ENCODE results near the gene ZFHX3.
"Not testable (repeated sequence)": the region's sequence is repeated elsewhere in the genome, so short reads cannot be mapped to it uniquely, and the experiment has no call there.

ZFHX3 gene

DNA sequence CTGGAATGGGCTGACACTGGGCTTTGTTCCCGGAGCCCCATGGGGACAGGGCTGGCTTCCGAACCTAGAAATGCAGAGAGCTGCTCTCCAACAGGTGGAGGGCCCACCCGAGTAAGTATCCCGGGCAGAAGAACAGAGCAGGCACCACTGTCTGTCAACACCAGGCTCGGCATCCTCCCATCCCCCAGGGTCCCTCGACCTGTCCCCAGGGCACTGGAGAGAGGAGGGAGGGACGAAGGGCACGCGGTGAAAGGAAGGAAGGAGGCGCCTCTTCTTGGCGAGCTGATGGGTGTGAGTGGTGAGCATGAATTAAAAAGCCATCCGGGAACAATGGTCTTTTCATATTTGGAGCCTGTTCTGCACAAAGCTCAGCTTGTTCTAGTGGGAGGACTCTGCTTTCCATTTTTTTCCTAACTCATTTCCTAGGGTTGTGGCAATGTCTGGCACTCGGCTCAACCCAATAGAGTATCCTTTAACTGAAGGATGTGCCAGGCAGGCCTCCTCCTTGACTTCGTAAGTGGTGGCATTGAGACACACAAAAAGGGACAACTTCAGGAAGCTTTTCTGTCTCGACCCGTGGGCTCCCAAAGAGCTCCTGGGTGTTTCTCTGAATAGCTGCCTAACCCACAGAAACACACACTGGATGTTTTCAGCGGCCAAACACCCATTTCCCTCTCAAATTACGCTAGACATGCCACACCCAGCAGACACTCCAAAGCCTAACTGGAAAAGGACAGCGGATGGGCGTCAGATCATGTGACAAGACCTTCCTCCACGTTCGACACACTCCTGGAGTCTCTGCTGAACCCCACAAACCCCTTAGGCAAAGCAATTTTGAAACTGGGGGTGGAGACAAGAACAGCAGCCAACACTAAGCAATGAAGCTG is 47.7 kb downstream of the ZFHX3 start:
- no peak for DNase-seq (ENCODE audit: low read depth in 2 of 2, low spot score in 1 of 2)

DNA sequence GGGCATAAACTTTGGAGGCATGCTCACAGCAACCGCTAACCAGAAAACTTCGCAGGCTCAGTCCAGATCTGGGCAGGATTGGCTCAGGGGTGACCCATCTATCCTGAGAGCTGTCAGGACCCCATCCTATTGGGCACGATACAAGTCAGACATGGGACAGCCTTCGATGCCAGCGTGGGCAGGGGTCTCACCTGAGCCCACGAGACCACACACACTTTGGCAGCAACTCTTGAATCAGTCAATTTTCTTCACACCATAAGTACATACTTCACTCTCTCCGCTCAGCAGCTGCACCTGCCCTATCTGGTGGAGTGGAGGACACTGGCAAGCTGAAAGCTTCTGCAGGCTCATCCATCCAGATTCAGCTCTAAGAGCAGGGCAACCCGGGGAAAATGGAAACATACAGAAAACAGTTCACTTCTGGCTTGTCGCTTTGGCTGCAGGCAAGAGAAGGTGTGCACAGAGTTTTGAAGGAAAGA is 48.3 kb downstream of the ZFHX3 start:
- no peak for DNase-seq (ENCODE audit: low read depth in 2 of 2, low spot score in 1 of 2)

DNA sequence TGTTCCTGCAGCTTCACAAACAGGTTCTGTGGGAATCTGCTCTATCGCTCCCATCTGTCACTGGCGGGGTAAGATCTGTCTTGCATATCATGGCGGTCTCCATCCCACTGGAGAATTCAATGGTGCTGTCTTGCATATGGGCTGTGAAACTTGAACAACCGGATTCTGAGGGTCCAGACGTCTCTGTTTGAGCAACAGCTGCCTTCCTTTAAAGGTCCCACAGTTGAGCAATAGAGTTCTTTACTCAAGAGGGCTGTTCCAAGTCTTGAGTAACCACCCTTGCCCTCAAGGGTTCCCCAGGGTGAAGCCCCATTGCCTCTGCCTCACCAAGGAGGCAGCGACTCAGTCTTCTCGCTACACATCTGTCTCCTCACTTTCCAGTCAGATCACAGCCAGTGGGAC is 50.8 kb downstream of the ZFHX3 start:
- DNase-seq (ENCODE audit: low read depth in 2 of 2, low spot score in 1 of 2): no peak

DNA sequence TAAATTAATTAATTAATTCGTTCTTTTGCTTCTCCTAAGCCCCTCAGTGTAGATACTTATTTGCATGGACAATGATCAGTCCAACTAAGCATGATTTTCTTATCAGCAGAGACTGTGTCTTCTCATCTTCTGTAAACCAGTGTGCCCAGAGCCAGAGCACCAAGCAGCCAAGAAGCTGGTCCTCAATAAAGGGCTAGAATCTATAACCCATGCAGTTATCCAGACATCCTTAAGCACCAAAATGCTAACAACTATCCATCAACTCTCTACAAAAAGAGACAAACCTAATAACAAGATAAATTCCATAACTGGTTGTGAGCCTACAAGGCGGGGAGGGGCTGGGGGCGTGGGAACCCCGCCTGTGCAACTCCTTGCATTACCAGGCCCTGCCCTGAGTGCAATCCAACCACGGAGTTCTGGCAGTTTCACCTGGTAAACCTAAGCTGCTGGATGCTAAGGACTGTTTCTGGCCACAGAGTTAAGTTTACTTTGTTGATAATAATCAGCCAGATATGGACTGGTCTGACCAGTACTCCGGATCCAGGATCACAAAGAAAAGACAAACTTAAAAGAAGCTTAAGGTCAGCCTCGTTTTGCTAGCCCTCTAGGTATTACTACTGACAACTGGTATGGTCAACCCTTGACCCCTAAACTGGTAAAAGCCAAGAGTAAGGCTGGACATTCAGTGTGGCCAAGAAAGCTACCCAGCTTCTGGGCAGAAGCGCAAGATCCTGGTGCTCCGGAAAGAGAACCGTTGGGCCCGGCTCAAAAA is 51.5 kb downstream of the ZFHX3 start:
- no peak for DNase-seq (ENCODE audit: low read depth in 2 of 2, low spot score in 1 of 2)

DNA sequence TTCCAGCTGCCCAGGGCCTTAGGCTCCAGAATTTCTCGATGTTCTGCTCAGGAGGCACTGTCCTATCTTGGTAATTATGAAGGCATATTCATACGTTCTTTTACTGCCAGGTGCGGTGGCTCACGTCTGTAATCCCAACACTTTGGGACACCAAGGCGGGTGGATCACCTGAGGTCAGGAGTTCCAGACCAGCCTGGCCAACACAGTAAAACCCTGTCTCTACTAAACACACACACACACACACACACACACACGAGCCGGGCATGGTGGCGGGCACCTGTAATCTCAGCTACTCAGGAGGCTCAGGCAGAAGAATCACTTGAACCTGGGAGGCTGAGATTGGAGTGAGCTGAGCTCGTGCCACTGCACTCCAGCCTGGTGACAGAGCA is 52.1 kb downstream of the ZFHX3 start:
- not testable (repeated sequence) for DNase-seq (ENCODE audit: low read depth in 2 of 2, low spot score in 1 of 2)

DNA sequence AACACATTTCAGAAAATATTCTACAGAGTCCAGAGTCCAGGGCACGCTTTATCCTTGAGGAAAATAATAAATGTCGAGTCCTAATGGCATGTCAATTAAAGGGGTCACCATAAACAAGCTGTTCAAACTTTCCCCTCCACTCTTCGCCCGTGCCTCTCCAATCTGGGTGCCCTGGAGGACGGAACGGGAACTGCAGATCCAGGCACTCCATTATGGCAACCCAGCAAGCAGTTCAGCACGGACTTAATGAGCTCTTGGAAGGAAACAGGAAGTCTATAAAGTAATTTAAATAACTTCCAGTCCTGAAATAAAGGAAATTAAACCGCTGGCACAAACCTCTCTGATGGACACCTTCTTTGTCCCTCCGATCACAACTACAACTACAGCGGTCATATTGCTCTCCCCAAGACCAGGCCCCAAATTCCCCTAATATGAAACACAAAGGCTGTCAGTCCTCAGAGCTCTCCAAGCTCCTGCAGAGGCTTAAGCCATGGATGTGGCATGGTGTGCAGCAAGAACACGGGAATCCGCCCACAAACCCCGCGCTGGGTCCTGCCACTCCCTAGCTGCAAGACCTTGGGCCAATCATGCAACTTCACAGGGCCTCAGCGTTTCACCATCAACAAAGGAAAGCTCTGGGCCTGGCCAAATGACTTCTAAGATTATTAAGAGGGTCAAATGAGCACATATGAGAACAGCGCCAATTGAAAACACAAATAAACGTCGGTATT is 52.6 kb downstream of the ZFHX3 start:
- DNase-seq (ENCODE audit: low read depth in 2 of 2, low spot score in 1 of 2): no peak

DNA sequence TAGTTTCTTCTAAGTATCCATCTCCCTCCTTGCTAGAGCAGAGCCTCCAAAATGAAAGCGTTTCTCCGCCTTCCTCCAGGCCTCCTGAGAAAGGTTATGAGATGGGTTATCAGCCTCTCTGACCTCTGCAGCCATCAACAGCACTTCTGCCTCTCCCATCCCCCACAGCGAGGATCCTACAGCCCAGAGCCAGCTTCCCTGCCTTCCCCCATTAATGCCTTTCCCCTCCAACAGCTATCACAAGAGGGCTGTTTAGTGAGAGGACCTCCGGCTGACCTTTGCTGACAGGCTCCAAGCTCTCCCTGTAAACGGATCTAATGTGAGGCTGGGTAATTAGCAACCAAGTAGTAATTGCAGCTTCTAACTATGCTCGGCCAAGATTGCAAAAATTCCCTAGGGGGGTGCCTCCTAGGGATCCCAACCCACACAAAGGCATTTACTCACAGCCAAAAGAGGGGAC is 55.8 kb downstream of the ZFHX3 start:
- DNase-seq (ENCODE audit: low read depth in 2 of 2, low spot score in 1 of 2): no peak

DNA sequence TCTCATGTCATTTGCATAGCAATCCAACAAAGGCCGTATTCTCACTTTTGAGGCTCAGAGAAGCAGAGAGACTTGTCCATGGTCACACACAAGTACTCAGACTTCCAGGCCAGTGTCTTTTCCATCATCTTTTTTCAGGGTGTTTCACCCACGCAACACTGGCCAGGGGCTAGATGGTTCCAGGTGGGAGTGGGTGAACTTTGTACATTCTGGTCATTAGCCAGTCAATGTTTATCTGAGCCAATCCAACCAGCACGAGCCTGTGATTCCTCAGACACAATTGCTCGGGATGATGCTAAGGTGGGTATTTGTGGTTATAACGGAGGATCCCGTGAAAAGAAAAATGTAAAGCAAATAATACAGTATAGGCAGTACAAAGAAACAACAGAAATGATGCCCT is 56.3 kb downstream of the ZFHX3 start:
- DNase-seq (ENCODE audit: low read depth in 2 of 2, low spot score in 1 of 2): no peak

DNA sequence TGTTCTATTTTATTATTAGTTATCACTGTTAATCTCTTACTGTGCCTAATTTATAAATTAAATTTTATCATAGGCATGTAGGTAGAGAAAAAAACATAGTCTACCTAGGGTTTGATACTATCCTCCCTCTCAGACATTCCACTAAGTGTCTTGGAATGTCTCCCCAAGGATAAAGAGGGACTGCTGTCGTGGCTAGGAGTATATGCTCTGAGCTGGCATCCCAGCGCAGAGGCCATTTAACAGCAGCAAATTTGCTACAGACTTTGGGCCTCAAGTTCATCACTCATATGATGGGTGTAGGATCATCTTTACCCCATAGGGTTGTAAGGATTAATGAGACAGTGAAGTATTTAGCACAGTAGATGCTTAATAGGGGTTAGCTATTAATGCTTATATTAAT is 56.7 kb downstream of the ZFHX3 start:
- no peak for DNase-seq (ENCODE audit: low read depth in 2 of 2, low spot score in 1 of 2)

DNA sequence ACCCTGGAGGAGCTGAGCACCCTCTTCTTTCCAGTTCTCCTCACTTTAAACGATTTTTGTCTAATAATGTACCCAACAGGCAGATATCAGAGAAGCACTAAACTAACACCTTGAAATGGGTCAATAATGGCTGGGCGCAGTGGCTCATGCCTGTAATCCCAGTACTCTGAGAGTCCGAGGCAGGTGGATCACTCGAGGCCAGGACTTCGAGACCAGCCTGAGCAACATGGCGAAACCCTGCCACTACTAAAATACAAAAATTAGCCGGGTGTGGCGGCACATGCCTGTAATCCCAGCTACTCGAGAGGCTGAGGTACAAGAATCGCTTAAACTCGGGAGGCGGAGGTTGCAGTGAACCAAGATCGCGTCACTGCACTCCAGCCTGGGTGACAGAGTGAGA is 57.4 kb downstream of the ZFHX3 start:
- no peak for DNase-seq (ENCODE audit: low read depth in 2 of 2, low spot score in 1 of 2)

DNA sequence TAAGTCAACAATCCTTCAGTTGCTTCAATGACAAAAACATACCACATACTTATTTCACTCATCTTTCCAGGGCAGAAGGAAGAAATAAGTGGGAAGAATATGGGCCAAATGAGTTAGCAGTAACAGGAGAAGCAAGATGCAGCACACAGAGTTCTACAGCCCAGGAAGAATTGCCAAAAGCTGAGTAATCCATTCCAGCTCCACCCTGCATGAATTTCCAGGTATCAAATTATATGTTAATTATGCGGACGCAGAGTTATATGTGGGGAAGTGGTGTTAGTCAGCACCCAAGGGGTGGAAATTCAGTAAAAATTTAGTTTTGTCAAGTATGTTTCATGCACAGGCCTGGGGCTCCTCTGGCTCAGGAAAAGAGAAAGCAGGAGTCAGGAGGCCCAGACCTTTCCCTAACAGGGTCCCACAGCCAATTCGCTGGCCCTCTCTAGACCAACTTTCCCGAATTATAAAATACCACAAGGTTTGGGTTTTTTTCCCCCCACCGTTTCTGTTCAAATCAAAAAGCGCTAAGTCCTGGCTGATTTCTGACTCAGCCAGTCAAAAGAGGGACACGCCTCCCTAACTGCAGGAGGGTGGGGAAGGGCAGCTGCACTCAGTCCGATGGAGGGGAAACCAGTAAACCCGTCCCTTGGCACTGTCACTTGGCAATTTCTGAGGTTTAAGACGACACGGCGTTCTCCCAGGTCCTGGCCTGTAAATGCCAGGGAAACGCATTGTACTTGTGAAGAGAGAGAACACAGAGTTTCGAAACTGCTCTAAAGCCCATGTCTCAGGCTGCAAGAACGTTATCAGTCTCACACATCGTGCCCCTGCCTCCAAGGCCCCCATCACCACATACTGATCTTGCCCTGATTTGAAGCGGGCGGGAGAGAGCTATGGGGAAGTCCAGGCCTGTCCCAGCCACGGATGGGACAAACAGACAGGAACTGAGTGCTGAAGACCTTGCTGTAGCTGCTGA is 58.1 kb downstream of the ZFHX3 start:
- DNase-seq (ENCODE audit: low read depth in 2 of 2, low spot score in 1 of 2): no peak

DNA sequence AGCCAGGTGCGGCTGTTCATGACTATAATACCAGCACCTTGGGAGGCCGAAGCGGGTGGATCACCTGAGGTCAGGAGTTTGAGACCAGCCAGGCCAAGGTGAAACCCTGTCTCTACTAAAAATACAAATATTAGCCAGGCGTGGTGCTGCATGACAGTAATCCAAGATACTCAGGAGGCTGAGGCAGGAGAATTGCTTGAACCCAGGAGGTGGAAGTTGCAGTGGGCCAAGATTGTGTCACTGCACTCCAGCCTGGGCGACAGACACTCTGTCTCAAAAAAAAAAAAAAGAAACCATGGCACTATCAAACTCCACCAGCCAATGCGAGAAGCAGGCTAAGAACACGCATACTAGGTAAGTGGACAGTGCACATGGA is 58.7 kb downstream of the ZFHX3 start:
- not testable (repeated sequence) for DNase-seq (ENCODE audit: low read depth in 2 of 2, low spot score in 1 of 2)

DNA sequence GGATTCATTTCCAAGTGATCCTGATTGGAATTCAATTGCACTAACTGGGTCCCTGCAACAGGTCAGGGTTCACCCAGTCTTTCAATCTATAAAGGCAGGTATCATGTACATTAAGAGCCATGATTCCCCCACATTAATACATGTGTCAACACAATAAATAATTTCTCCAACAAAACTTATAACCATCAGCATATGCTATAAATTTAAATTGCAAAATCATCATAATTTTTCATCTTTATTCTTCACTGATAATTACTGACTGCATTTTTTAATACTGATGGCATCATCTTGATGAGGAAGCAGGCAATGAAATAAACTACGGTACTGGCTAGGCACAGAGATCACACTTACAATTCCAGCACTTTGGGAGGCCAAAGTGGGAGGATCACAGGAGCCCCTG is 59.4 kb downstream of the ZFHX3 start:
- no peak for DNase-seq (ENCODE audit: low read depth in 2 of 2, low spot score in 1 of 2)

DNA sequence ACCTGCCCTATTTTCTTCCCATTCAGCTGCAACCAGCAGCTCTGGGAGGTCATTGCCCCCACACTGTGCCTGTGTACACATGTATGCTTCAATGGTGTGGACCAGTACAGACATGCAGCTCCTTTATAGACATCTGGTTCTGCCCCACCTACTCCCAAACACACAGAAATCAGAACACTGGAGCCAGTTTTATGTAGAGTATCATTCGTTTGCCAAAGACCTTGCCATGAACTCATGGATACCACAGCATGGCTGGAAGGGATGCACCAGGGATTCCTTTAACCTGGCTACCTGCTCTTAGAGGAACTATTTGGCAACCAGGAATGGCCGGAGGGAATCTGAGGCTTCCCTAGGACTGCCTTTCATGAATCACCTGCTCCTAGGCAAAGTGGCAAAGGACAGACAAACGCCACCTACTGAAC is 60.4 kb downstream of the ZFHX3 start:
- DNase-seq (ENCODE audit: low read depth in 2 of 2, low spot score in 1 of 2): no peak

DNA sequence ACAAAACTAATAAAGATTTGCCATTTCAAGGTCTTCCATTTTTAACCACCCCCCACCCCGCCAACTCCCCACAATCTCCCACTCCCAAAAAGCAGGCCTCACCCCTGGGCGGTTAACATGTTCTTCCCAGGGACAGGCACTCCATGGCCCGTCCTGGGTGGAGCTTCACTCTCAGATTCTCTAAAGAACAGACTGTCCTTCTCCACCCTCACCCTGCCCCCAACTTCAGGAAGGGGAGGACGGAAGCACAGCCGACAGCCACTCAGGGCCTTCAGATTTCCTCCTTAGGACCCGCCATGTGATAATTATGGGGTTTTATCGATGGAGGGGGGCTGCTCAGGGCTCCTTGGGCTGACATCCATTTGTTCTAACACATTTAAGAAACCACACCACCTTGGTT is 61.9 kb downstream of the ZFHX3 start:
- DNase-seq (ENCODE audit: low read depth in 2 of 2, low spot score in 1 of 2): no peak

DNA sequence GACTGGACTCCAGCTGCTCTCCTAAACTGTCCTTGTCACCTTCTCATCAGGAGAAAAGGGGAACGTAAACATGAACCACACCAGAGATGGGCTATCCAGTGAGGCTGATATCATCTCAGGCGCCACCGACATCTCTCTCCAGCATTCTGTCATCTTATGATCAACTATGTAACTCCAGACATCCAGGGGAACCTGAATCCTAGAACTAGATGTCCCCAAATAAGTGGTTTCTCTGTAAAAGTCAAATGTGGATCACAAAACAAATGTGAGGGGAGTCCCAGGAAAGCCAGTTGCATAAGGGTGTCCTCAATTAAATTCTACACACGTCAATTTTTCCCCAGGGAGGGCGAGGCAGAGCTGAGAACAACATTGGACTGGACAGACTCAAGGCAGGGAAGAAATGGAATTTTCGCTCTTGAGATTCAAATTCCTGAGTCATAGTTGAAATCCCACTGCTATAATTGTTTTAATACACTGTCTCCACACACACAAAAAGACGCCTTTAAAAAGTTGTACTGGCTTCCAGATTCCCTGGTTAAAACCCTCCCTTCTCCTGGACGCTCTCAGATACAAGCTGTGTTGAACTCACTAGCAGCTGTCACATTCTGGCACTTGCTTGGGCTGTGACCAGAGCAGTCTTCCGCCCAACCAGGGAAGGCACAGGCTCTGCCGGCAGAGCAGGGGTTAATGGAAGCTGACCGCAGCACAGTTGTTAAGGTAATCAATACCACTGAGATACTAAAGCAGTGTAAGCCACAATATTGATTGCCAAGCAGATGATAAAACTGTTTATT is 62.6 kb downstream of the ZFHX3 start:
- no peak for DNase-seq (ENCODE audit: low read depth in 2 of 2, low spot score in 1 of 2)

DNA sequence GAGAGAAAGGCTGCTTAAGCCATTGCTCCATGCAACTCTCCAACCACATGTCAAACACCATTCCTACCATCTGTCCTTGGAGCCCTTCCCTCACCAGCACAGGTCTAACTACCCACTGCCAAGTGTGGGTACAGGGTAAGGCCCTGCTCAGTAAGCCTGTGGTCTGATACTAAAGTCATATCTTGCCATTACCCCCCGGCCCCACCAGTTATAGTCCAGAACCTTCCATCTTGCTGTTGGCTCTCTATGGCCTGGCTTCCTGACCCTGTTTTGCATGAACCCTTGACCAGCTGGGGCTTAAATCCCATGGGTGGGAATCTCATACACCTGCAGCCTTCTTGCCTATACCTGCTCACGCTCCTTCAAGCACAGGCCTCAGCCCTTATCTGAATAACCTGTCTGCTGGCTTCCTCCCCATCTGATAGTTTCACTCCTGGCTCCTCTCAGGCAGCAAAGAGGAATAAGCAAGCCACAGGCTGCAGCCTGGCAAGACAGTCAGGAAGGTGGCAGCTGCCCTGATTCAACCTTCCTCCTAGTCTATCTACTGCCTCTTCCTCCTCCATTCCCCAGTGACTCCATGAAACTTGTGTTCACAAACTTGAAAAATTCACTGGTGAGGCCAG is 64.1 kb downstream of the ZFHX3 start:
- no peak for DNase-seq (ENCODE audit: low read depth in 2 of 2, low spot score in 1 of 2)

DNA sequence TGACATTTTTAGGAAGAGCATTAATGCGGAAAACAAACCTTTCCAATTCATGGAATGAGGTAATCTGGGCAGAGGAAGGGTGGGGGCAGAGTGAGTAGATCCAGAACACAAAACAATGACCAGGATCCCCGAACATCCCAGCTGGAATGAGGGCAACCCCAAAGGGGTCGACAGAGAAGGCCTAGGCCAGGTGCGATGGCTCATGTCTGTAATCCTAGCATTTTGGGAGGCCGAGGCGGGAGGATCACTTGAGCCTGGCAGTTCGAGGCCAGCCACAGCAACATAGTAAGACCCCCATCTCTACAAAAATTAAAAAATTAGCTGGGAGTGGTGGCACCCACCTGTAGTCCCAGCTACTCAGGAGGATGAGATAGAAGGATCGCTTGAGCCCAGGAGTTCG is 64.7 kb downstream of the ZFHX3 start:
- DNase-seq (ENCODE audit: low read depth in 2 of 2, low spot score in 1 of 2): no peak

DNA sequence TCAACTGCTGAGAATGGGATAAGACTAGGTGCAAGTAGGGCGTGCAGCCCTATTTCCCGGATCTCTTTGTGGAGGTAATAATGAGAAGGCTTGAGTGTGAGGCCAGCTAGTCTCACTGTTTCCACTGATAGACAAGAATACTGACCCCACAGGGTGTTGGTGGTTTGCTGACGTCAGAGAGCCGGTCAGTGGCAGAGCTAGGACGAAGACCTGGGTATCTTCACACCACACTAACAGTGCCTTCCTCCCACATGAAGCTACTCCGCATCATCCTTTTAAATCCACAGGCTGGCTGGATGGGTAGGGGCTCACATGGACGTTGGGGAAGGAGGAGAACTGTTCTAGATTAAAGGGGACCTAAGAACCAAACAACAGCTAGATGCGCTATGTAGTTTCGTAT is 68.0 kb downstream of the ZFHX3 start:
- no peak for DNase-seq (ENCODE audit: low read depth in 2 of 2, low spot score in 1 of 2)

Measured in stimulated activated CD8-positive, alpha-beta memory T cell treated with anti-CD3 and anti-CD28 coated beads, Interleukin-4, amount 100 ng/mL, for 4 hours (primary cell).